Activated CD4-positive, alpha-beta T cell treated with anti-CD3 and anti-CD28 coated beads for 48 hours (primary cell): ENCODE data around the gene LTA.

ENCODE experiments used
- DNase-seq: peaks from one replicate; pipeline ENCODE4 v3.0.0-alpha.2; 2020

Gene LTA

GRCh38 chr6:31543639-31544038, 28.4 kb upstream of the LTA start:
- no peak for DNase-seq

GRCh38 chr6:31544676-31545075, 27.4 kb upstream of the LTA start:
- DNase-seq = no peak

GRCh38 chr6:31545291-31545690, 26.8 kb upstream of the LTA start:
- DNase-seq = no peak

GRCh38 chr6:31546339-31546957, 25.6 kb upstream of the LTA start, which contains the start of gene ATP6V1G2:
Gene ATP6V1G2, minus strand, starts transcription at chr6:31546608. Its CDS starts 49 bp downstream, at chr6:31546559.
- DNase-seq = peak; percentile 95

GRCh38 chr6:31546958-31547726, 24.9 kb upstream of the LTA start, which contains the start of gene NFKBIL1:
Gene NFKBIL1, plus strand, starts transcription at chr6:31547608. Its CDS starts 87 bp downstream, at chr6:31547695.
- peak; percentile 95 for DNase-seq

GRCh38 chr6:31547727-31548543, 24.2 kb upstream of the LTA start:
- DNase-seq = no peak

GRCh38 chr6:31548544-31548873, 23.6 kb upstream of the LTA start:
- no peak for DNase-seq

GRCh38 chr6:31551371-31551770, 20.7 kb upstream of the LTA start:
- peak; percentile 72 for DNase-seq

GRCh38 chr6:31556307-31556706, 15.8 kb upstream of the LTA start:
- no peak for DNase-seq

GRCh38 chr6:31557443-31558317, 14.4 kb upstream of the LTA start:
- DNase-seq = no peak

GRCh38 chr6:31558318-31558625, 13.8 kb upstream of the LTA start:
- DNase-seq = no peak

- DNase-seq = peak; percentile 79
These were observed 13.2 kb upstream of the LTA start for GRCh38 chr6:31558631-31559500.

- DNase-seq = no peak
These were observed 12.5 kb upstream of the LTA start for GRCh38 chr6:31559606-31559957.

GRCh38 chr6:31559958-31560696, 12.0 kb upstream of the LTA start:
- DNase-seq = peak; percentile 71

- no peak for DNase-seq
These were observed 11.4 kb upstream of the LTA start for GRCh38 chr6:31560697-31561058.

- DNase-seq = peak; percentile 63
These were observed 4.3 kb upstream of the LTA start for GRCh38 chr6:31567531-31568370.

GRCh38 chr6:31568537-31568961, 3.5 kb upstream of the LTA start:
- peak; percentile 81 for DNase-seq

- DNase-seq = no peak
These were observed 2.1 kb upstream of the LTA start for GRCh38 chr6:31569861-31570536.

GRCh38 chr6:31573239-31574105, 1.4 kb downstream of the LTA start:
- DNase-seq = no peak
